HG03108 (cell line): ENCODE results near the gene CEP55.
"Not testable (repeated sequence)": the region's sequence is repeated elsewhere in the genome, so short reads cannot be mapped to it uniquely, and the experiment has no call there.

ENCODE experiments used
- ATAC-seq: cut with Tn5 transposase; IDR thresholded peaks from one replicate; pipeline ENCODE4 v1.9.1; 2021; ENCODE audit warnings: moderate library complexity; ENCODE audit not compliant: unreplicated experiment

The CEP55 gene

DNA sequence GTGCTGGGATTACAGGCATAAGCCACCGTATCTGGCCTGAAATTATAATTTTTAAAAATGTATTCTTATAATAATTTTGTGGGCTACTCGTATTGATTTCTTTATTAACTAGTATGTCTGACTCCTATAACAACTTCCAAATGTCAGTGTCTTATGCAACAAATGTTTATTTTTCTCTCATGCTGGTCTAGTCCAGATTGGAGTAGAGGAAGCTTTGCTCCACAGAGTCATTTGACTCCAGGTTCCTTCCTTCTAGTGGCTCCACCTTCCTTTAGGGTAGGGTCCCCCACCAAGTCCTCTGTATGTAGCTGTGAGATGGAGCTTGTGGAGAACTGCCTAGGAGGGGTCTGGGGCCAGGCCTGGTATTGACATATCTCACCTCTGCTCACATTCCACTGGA, 8.7 kb downstream of the CEP55 start:
- no peak for ATAC-seq

DNA sequence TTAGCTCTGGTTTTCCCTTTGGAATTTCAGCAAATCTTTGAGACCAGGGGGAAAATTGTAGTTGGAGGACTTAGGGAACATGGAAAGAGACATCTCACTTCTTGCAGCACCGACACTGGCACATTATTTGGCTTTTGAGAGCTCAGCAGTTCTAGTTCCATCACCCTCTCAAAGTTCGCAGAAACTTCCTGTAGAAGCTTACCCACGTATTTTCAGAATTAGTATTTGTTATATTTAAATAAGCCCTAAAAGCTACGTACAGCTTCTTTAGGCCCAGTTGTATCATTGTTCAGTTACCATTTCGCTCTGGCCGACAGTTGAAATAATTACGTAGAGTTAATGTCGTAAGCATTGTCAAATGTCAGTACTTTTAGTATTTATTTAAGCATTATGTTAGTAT, 13.4 kb downstream of the CEP55 start:
- no peak for ATAC-seq

- ATAC-seq: no peak
Observed at GRCh38 chr10:93512565-93512964, 16.2 kb downstream of the CEP55 start.

GRCh38 chr10:93513091-93513490, 16.7 kb downstream of the CEP55 start:
- no peak for ATAC-seq

GRCh38 chr10:93514521-93514920, 18.1 kb downstream of the CEP55 start:
- ATAC-seq: no peak

GRCh38 chr10:93515071-93516005, 18.9 kb downstream of the CEP55 start:
- no peak for ATAC-seq

GRCh38 chr10:93516006-93516380, 19.6 kb downstream of the CEP55 start:
- no peak for ATAC-seq

GRCh38 chr10:93518531-93518930, 22.1 kb downstream of the CEP55 start:
- no peak for ATAC-seq

DNA sequence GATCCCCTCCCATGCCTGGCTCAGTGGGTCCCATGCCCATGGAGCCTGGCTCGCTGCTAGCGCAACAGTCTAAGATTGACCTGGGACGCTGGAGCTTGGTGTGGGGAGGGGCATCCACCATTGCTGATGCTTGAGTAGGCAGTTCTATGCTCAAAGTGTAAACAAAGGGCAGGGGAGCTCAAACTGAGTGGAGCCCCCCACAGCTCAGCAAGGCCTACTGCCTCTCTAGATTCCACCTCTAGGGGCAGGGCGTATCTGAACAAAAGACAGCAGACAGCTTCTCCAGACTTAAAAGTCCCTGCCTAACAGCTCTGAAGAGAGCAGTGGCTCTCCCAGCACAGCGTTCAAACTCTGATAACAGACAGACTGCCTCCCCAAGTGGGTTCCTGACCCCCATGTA, 38.9 kb downstream of the CEP55 start:
- no peak for ATAC-seq

DNA sequence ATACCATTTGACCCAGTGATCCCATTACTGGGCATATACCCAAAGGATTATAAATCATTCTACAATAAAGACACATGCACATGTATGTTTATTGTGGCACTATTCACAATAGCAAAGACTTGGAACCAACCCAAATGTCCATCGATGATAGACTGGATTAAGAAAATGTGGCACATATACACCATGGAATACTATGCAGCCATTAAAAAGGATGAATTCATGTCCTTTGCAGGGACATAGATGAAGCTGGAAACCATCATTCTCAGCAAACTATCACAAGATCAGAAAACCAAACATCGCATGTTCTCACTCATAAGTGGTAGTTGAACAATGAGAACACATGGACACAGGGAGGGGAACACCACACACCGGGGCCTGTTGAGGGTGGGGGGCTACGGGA, 44.5 kb downstream of the CEP55 start:
- ATAC-seq: not testable (repeated sequence)

GRCh38 chr10:93541402-93542357, 45.3 kb downstream of the CEP55 start:
- no peak for ATAC-seq

GRCh38 chr10:93542358-93542791, 46.0 kb downstream of the CEP55 start:
- ATAC-seq: no peak

- ATAC-seq: not testable (repeated sequence)
Observed at GRCh38 chr10:93546995-93547394, 50.6 kb downstream of the CEP55 start.

DNA sequence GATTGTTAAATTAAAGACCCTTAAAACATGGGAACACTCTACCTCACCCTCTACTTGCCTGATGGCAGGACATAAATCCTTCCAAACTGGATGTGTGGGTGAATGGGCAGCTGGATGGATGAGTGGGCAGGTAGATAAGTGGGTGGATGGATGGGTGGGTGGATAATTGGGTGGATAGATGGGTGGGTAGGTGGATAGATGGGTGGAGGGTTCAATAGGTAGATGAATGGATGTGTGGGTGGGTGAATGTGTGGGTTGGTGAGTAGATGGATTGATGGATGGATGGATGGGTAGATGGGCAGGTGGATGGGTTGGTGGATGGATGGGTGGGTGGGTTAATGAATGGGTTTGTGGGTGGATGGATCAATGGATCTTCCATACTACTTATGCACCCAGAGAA, 51.1 kb downstream of the CEP55 start:
- ATAC-seq: no peak

- ATAC-seq: no peak
Observed at GRCh38 chr10:93548376-93549071, 52.1 kb downstream of the CEP55 start.

GRCh38 chr10:93550606-93551005, 54.2 kb downstream of the CEP55 start:
- ATAC-seq: no peak

DNA sequence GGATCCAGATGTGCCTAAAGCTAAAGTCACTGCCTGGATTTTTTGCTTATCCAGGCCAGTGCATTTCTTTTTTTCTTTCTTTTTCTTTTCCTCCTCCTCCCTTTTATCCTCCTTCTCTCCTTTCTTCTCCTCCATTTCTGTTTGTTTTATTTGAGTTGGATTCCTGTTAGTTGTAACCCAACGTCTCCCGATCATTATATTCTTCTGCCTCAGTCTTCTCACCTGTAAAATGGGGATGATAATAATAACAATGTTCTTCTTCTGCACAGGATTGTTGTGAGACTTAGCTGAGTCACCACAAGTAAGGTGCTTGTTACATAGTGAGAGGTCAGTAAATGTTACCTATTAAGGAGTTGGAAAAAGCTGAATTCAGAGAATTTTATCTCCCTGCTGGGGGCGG, 56.4 kb downstream of the CEP55 start:
- no peak for ATAC-seq

GRCh38 chr10:93553482-93554315, 57.3 kb downstream of the CEP55 start:
- no peak for ATAC-seq

GRCh38 chr10:93554316-93554663, 57.9 kb downstream of the CEP55 start:
- no peak for ATAC-seq

GRCh38 chr10:93554760-93555432, 58.5 kb downstream of the CEP55 start:
- no peak for ATAC-seq
